SK-N-SH treated with all-trans-retinoic acid at 6 μM for 48 hours (cell line): ENCODE measurements around the gene SURF1.

Source experiments
- ARNTL ChIP-seq: fragments of 450-650 bp; formaldehyde crosslinking; IDR thresholded peaks from 2 replicates; pipeline ENCODE4 v1.5.0; 2020; ENCODE audit warnings: low read depth, mild to moderate bottlenecking, moderate library complexity, borderline replicate concordance
- GLIS3 ChIP-seq: fragments of 250-450 bp; sonication (Bioruptor Pico); IDR thresholded peaks from 2 replicates; pipeline ENCODE4 v1.5.0; 2020; ENCODE audit warnings: mild to moderate bottlenecking, moderate library complexity
- ISL1 ChIP-seq: fragments of 250-450 bp; sonication (Bioruptor Pico); IDR thresholded peaks from 2 replicates; pipeline ENCODE4 v2.1.2; 2022; ENCODE audit warnings: mild to moderate bottlenecking, moderate library complexity
- ZNF565 ChIP-seq: fragments of 450-650 bp; formaldehyde crosslinking; conservative IDR thresholded peaks from 2 replicates; pipeline ENCODE4 v1.5.0; 2020; ENCODE audit warnings: low read depth, mild to moderate bottlenecking, moderate library complexity
- ZNF8 ChIP-seq: fragments of 450-650 bp; formaldehyde crosslinking; IDR thresholded peaks from 2 replicates; pipeline ENCODE4 v1.5.0; 2020; ENCODE audit warnings: mild to moderate bottlenecking, moderate library complexity

- TF ChIP-seq GLIS3 (CRISPR knock-in tag), result no peak
- TF ChIP-seq ZNF565 (CRISPR knock-in tag), result no peak
- no peak for TF ChIP-seq ARNTL (CRISPR knock-in tag)
- TF ChIP-seq ISL1, result no peak
- TF ChIP-seq ZNF8 (CRISPR knock-in tag), result no peak
These were observed 21.5 kb upstream of the SURF1 start for GRCh38 chr9:133377721-133378216.
